Left ventricle myocardium inferior (tissue), 1 donor: ENCODE measurements around the gene STAC3. TPM values are rescaled to one million over a fixed set of nuclear protein-coding genes. Genes with fewer than 3 reads are reported as not detected.

Experiments
- DNase-seq: peaks from one replicate; pipeline ENCODE4 v3.0.0-alpha.2; 2020
- H3K27ac ChIP-seq: fragments of 200-600 bp; replicated peaks from 2 replicates; pipeline ENCODE4 v1.8.0; 2021
- H3K27me3 ChIP-seq: fragments of 200-600 bp; 2 replicates; pipeline ENCODE4 v1.8.0; 2021; ENCODE audit warnings: low read depth
- H3K36me3 ChIP-seq: fragments of 200-600 bp; 2 replicates; pipeline ENCODE4 v1.8.0; 2021
- H3K4me1 ChIP-seq: fragments of 200-600 bp; 2 replicates; pipeline ENCODE4 v1.8.0; 2021
- H3K4me3 ChIP-seq: fragments of 200-600 bp; 2 replicates; pipeline ENCODE4 v1.8.0; 2021; ENCODE audit warnings: mild to moderate bottlenecking, moderate library complexity
- H3K9me3 ChIP-seq: fragments of 200-600 bp; replicated peaks from 2 replicates; pipeline ENCODE4 v1.8.0; 2021
- CTCF ChIP-seq: fragments of 200-600 bp; IDR thresholded peaks from 2 replicates; pipeline ENCODE4 v1.8.0; 2021; ENCODE audit warnings: antibody characterized with exemption, mild to moderate bottlenecking, borderline replicate concordance
- intact Hi-C: fragments of 100-400 bp; cut with micrococcal nuclease; formaldehyde crosslinking; loops from one replicate; pipeline ENCODE4 v1.11.0; 2022
- total RNA-seq: library from RNA; stranded (reverse); fragmentation: NEBNext Ultra II Directional; extraction: Animal tissue kit (Norgen Biotek cat#: 25700); gene quantifications from one replicate; pipeline ENCODE4 v1.2.1, GENCODE V29; 2021
- donor health status: DM: no; HTN: yes; CAD: no; lungs with severe emphysema.

Gene STAC3
- total RNA-seq, 1 donor from 2014 or later = 0.69 TPM

GRCh38 chr12:57233357-57234232 lies 17.4 kb downstream of the STAC3 start:
- Histone ChIP-seq H3K27ac (peak overlapping the region; percentile 83), H3K36me3 (peaks cover 38% of the 10 kb centered on the region), H3K27me3 (peaks cover 42% of the 10 kb centered on the region), H3K4me3 (no peak overlapping the region), H3K9me3 (no peaks in the 10 kb centered on the region), H3K4me1 (peaks cover 64% of the 10 kb centered on the region)
- intact Hi-C loops = no loop called here
- peak; percentile 18 for DNase-seq
- TF ChIP-seq CTCF = no peak

GRCh38 chr12:57232156-57232756 lies 18.7 kb downstream of the STAC3 start:
- Histone ChIP-seq H3K36me3 (peaks cover 38% of the 10 kb centered on the region), H3K4me3 (no peak overlapping the region), H3K9me3 (no peaks in the 10 kb centered on the region), H3K4me1 (peaks cover 50% of the 10 kb centered on the region), H3K27me3 (peaks cover 34% of the 10 kb centered on the region), H3K27ac (no peak overlapping the region)
- intact Hi-C loops = no loop called here
- DNase-seq = no peak
- TF ChIP-seq CTCF = no peak

GRCh38 chr12:57231276-57232021 lies 19.5 kb downstream of the STAC3 start:
- H3K4me3 ChIP-seq = peak overlapping the region; percentile 83
- peaks cover 34% of the 10 kb centered on the region for H3K27me3 ChIP-seq
- DNase-seq = peak; percentile 5
- H3K27ac ChIP-seq = no peak overlapping the region
- TF ChIP-seq CTCF = no peak
- intact Hi-C loops = no loop called here
- H3K9me3 ChIP-seq = no peaks in the 10 kb centered on the region
- peaks cover 53% of the 10 kb centered on the region for H3K4me1 ChIP-seq
- H3K36me3 ChIP-seq = peaks cover 38% of the 10 kb centered on the region

- Histone ChIP-seq H3K27me3 (peaks cover 34% of the 10 kb centered on the region), H3K9me3 (no peaks in the 10 kb centered on the region), H3K36me3 (peaks cover 38% of the 10 kb centered on the region), H3K27ac (peak overlapping the region; percentile 83), H3K4me3 (peak overlapping the region; percentile 83), H3K4me1 (peaks cover 56% of the 10 kb centered on the region)
- peak; percentile 11 for DNase-seq
- intact Hi-C loops = no loop called here
- no peak for TF ChIP-seq CTCF
Measured at GRCh38 chr12:57230381-57231155, 20.4 kb downstream of the STAC3 start.
